GM04503 (cell line): ENCODE measurements around the gene TUBB2B.

Experiments
- DNase-seq: peaks from one replicate; pipeline ENCODE4 v3.0.0-alpha.2; 2012; ENCODE audit warnings: low read depth

TUBB2B gene

DNA sequence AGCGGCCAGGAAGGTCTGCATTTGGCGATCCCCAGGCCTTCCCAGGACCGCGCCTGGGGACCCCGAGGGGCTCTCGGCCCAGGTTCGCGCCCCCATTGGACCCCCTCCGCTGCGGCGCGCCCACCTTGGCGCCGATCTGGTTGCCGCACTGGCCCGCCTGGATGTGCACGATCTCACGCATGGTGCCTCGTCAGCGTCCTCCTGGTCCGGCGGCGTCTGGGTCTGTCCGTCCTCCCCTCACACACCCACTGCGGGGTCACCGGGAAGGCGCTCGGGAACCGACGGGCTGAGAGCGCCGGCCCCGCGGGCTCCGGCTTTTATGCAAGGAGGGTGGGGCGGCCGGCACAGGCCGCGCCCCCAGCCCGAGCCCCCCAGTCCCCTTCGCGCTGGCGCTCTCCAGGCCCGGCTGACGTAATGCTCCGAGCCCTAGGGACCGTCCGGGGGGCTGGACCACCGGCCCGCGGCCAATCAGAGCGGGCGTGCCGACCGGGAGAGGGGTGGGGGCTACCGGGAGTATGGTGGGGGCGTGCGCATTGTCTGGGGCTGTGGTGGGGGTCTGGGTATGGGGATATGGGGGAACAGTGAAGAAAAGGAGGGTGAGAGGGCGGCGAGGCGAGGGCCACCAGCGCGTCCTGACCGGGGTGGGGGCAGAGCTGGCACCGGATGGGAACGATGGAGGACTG, at the start of gene TUBB2B:
TSS of gene TUBB2B (minus strand) at position 291 of the 683 bp plus-strand sequence. CDS start at position 181, 110 bp downstream.
- DNase-seq, result no peak

GRCh38 chr6:3277251-3277650, 49.8 kb upstream of the TUBB2B start:
- no peak for DNase-seq

GRCh38 chr6:3276174-3277167, 49.0 kb upstream of the TUBB2B start:
- no peak for DNase-seq

DNA sequence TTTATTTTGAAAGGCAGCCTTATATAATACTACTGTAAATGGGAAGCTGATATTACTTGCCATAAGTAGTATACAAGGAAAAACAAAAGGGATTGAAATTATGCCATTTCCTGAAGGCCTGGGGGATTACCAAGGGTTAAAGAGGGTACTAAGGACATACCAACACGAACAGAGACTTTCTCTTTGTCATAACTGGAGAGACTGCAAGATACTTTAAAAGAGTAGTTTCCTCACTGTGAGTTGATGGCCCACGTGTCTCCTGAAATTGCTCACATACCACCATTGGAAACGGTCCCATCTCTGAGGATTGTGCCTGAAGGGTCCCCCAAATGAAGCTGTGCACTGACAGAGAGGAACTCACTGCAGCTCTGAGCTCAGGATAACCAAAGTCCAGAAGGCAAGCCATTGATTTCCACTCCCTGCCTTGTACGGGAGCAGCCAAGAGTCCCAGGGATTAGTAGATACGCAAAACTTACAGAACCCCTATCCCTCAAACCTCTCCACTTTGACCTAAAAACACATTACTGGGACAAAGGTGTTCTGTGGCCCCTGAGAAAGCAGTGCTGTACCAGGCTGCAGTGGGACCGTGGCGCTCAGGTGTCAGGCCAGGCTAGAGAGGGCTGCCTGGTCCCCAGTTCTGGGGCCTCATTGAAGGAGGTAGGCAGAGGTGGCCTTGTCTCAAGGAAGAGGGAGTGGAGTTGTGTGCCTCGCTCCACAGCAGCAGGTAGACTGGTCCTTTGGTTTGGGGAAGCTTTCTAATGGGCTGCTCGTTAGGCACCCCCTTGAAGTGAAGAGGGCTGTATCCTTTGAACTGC, 46.5 kb upstream of the TUBB2B start:
- DNase-seq, result no peak

DNA sequence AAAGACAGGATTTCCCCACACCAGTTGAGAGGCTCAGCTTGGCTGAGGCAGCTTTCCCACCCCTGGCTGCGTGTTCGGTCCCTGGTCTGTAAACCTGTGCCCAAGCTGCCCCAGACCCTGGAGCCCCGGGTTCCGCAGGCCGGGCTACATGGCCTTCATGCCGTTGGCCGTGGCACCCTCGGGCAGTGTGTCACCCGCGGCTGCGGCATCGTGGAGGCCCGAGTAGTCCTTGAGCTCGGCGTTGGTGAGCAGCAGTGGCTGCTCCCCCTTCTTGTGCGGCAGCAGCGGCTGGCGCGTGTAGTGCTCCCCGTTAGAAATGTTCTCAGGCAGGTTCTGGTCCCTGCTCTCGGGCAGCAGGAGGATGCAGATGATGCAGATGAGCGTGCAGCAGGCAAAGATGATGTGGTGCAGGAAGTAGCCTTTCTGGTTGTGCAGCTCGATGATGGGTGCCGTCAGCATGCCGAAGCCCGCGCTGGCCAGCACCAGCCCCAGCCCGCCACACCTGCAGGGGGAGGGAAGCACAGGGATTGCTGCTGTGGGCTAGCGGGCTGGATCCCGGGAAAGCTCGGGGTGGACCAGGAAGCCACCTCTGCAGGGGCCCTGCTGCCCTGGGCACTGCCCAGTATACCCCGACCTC, 45.6 kb upstream of the TUBB2B start:
- no peak for DNase-seq

GRCh38 chr6:3271756-3272155, 44.3 kb upstream of the TUBB2B start:
- no peak for DNase-seq

DNA sequence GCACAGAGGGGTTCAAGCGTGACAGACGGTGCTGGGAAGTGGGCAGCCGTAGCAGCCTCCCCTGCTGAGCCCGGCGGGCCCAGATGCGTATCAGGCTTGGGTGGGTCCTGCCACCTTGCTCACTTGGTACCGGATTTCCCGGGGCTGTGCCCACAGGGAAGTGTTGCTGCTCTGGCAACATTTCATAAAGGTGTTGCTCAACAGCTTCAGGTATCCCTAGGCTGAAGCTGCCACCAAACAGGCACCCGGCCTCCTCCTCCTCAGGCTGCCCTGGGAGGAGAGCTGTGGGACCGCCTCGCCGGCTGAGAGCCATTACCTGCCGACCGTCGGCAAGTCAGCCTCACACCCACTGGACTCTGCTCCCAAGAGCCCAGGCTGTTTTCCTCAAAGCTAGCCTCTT, 42.8 kb upstream of the TUBB2B start:
- no peak for DNase-seq

DNA sequence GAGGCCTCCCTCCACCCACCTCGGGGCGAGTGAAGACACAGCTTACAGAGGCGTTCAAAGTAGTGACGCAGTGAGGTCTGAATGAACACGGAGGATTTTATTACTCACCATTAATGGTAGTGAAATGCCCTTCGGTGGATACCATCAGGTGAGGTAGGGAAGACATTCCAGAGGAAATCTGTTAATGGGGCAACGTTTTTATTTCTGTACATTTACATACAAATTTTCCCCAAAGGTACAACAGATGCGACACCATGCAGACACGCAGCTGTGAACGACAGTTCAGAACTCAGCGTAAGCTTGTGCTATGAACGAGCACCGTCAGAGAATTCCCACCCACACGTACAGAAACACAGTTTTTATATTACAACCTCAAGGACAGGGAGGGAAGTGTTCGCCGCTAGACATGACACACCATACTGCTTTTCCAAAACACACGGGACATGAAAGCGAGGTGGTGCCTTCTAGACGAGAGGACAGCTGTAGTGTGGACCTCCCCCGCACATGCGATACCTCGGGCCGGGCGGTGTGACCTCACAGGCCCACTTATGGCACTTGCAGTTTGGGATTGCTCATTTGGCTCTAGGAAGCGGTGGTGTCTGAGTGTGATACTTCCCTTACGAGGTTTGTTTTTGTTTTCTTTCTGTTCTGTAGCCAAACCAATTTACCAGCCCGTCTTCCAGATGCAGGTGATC, 42.0 kb upstream of the TUBB2B start:
- no peak for DNase-seq

GRCh38 chr6:3268680-3269079, 41.2 kb upstream of the TUBB2B start:
- no peak for DNase-seq

GRCh38 chr6:3267162-3267561, 39.7 kb upstream of the TUBB2B start:
- no peak for DNase-seq

DNA sequence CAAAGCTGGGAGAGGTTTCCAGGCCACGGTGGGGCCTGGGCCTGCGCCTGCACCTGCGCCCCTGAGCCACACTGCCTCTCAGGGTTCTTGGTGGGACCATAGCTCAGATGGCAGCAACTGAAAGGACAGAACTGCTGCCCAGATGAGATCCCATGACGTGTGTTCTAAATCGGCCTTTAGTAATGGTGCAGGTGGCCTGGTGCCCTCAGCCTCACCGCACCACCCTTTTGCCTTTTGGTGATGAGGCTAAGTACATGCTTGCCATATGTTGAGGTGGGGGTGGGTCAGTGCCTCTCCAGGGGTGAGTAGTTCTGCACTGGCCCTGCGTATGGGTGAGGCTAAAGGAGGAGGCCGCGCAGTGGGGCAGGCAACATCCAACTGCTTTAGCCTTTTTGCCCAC, 38.7 kb upstream of the TUBB2B start:
- no peak for DNase-seq

DNA sequence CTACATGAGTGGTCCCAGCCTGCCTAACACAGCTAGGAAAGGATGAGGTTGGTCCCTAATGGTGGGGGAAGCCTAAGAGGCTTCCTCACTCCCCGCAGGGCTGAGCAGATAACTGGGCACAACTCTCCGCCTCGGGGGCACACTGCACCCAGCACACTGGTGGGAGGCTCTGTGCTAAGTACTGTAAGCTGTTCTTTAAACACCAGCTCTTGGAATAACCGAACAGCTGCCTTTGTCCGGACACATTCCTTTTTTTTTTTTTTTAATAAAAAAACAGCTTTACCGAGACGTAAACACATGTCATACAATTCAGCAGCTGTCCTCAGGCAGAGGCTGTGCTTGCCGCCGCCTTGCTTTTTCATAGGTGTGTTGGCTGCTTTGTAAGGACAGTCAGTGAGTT, 38.2 kb upstream of the TUBB2B start:
- no peak for DNase-seq

- DNase-seq, result no peak
These were observed 36.9 kb upstream of the TUBB2B start for GRCh38 chr6:3264356-3264755.

GRCh38 chr6:3263096-3263495, 35.6 kb upstream of the TUBB2B start:
- DNase-seq, result no peak

DNA sequence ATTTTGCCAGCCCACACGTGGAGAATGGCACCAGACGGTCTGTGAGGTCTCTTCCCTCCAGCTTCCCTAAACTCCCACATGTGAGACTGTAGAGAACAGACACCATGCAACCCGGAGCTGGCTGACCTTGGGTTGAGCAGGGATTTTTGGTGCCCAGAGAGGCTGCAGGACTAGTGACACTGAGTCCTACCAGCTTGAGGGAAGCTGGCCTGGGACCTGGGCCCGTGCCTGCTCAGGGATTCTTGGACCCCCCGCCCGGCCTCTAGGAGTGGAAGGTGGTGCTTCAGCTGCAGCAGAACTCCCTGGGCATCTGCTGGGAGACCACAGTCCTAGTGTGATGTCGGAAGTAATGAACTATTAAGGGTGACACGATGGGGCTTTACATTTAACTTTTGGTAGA, 34.5 kb upstream of the TUBB2B start:
- DNase-seq, result no peak

DNA sequence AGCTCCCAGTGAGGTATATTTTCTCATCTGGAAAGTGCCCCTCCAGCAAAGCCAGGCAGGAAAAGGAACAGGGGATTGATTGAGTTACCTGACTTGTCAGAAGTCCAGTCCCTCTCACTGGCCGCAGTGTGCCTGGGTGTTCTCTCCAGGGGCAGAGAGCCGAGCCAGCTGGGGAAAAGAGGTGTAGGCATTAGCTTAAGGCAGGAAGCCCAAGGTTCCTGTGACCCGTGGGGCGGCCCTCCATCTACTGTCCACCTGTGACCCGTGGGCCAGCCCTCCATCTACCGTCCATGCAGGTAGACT, 34.0 kb upstream of the TUBB2B start:
- no peak for DNase-seq

GRCh38 chr6:3260772-3261517, 33.5 kb upstream of the TUBB2B start:
- DNase-seq, result no peak

- DNase-seq, result no peak
These were observed 32.8 kb upstream of the TUBB2B start for GRCh38 chr6:3260296-3260695.

DNA sequence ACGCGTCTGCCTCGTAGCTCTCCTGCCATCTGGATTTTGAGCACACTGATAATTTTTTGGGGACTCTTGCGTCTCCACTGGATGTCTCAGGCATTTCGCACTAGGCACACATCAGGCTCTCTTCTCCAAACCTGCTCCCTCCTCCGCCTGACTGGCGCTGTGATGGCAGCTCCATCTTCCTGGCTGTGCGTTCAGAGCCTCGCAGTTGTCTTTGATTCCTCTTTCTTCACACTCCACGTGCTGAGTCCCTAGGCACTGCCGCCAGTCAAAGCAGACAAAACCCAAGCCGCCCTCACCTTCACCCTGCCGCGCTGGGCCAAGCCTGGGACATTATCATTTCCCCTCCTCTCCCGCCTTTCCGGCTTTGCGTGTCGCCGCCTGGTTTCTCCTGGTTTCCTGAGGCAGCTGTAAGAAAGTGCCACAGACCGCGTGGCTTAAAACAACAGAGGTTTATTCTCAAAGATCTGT, 32.1 kb upstream of the TUBB2B start:
- no peak for DNase-seq

DNA sequence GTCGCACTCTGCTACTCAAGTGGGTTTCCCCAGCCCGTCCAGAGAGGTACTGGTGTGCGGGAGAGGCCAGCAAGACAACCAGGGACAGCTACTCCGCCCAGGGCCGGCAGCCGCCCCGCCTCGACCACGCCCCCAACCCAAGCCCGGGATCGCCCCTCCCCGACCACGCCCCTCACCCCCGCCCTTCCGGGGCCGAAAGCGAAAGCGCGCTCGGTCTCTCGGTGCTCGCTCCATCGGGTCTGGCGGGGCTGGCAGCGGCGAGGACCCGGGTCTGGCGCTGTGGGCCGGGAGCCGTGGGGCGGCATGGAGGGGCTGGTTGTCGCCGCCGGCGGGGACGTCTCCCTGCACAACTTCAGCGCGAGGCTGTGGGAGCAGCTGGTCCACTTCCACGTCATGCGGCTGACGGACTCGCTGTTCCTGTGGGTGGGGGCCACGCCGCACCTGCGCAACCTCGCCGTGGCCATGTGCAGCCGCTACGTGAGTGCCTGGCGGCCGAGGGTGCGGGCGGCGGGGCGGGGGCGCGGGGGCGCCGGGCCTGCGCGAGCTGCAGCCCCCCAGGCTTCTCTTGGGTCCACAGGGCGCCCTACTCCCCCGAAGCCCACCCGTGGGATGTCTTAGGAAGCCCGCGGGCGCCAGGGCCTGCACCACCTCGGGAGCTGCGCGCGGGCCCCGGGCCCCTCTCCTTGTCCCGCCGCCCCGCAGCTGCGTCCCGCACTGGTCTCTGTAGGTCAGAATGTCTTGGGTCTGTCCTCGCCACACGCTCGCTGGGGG, 31.5 kb upstream of the TUBB2B start, which contains the start of gene PSMG4:
TSS of gene PSMG4 (plus strand) at position 228 of the 771 bp plus-strand sequence. CDS start at position 304, 76 bp downstream.
- DNase-seq, result no peak
